MG63 (cell line): Measurements from ENCODE around the gene ABCD4. TPM values are rescaled to one million over a fixed set of nuclear protein-coding genes. Genes with fewer than 3 reads are reported as not detected.
A peak's percentile ranks its signal among the peaks of the same experiment; 100 is the strongest.

Source experiments
- DNase-seq: peaks from one replicate; pipeline ENCODE4 v3.0.0-alpha.2; 2020
- H3K27me3 ChIP-seq: fragments of 250-450 bp; sonication (Bioruptor Pico); 2 replicates; pipeline ENCODE4 v1.5.1; 2020; ENCODE audit warnings: mild to moderate bottlenecking, moderate library complexity
- H3K36me3 ChIP-seq: fragments of 250-450 bp; sonication (Bioruptor Pico); 2 replicates; pipeline ENCODE4 v1.5.1; 2020; ENCODE audit warnings: mild to moderate bottlenecking, moderate library complexity
- H3K4me3 ChIP-seq: fragments of 250-450 bp; sonication (Bioruptor Pico); 2 replicates; pipeline ENCODE4 v1.5.1; 2020; ENCODE audit warnings: mild to moderate bottlenecking, moderate library complexity
- H3K9me3 ChIP-seq: fragments of 250-450 bp; sonication (Bioruptor Pico); 2 replicates; pipeline ENCODE4 v1.5.1; 2020; ENCODE audit warnings: mild to moderate bottlenecking, moderate library complexity
- total RNA-seq: library from RNA; depleted of rRNA; stranded (reverse); fragments of >200 nt; shearing (Covaris generic); gene quantifications from 2 replicates; pipeline ENCODE4 v1.2.3, GENCODE V29; 2014; ENCODE audit warnings: low replicate concordance

The ABCD4 gene
- total RNA-seq, 1 experiment from 2014 or later, result 27.3 TPM

DNA sequence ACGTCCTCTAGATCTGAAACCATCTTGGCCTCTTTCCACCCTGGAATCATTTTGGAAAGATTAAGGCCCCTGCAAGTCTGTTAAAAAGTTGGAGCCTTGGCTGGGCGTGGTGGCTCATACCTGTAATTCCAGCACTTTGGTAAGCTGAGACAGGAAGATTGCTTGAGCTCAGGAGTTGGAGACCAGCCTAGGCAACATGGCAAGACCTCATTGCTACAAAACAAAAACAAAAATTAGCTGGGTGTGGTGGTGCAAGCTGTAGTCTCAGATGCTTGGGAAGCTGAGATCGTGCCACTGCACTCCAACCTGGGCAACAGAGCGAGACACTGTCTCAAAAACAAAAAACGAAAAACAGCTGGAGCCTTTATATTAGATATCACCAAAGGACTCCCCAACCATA lies 10.9 kb upstream of the ABCD4 start:
- Histone ChIP-seq H3K36me3 (no peaks in the 10 kb centered on the region), H3K4me3 (no peak overlapping the region), H3K9me3 (no peaks in the 10 kb centered on the region), H3K27me3 (no peaks in the 10 kb centered on the region)
- no peak for DNase-seq

- DNase-seq, result no peak
- Histone ChIP-seq H3K27me3 (no peaks in the 10 kb centered on the region), H3K9me3 (no peaks in the 10 kb centered on the region), H3K36me3 (no peaks in the 10 kb centered on the region), H3K4me3 (no peak overlapping the region)
Measured at GRCh38 chr14:74312161-74312560, 9.4 kb upstream of the ABCD4 start.

- no peak for DNase-seq
- no peaks in the 10 kb centered on the region for H3K36me3 ChIP-seq
- H3K27me3 ChIP-seq, result no peaks in the 10 kb centered on the region
- H3K4me3 ChIP-seq, result no peak overlapping the region
- no peaks in the 10 kb centered on the region for H3K9me3 ChIP-seq
Measured at GRCh38 chr14:74309125-74310022, 6.6 kb upstream of the ABCD4 start.

DNA sequence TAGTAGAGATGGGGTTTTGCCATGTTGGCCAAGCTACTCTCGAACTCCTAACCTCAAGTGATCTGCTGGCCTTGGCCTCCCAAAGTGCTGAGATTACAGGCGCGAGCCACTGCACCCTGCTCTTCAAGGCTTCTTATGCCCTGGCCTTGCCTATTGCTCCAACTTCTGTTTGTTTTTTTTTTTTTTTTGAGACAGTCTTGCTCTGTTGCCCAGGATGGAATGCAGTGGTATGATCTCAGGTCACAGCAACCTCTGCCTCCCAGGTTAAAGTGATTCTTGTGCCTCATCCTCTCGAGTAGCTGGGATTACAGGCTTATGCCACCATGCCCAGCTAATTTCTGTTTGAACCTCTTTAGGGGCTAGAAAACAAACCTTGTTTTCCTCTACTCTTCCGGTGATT lies 6.0 kb upstream of the ABCD4 start:
- Histone ChIP-seq H3K27me3 (no peaks in the 10 kb centered on the region), H3K4me3 (no peak overlapping the region), H3K36me3 (no peaks in the 10 kb centered on the region), H3K9me3 (no peaks in the 10 kb centered on the region)
- DNase-seq, result no peak

GRCh38 chr14:74302152-74302628 lies 544 bp downstream of the ABCD4 start:
- no peak for DNase-seq
- H3K27me3 ChIP-seq, result no peaks in the 10 kb centered on the region

DNA sequence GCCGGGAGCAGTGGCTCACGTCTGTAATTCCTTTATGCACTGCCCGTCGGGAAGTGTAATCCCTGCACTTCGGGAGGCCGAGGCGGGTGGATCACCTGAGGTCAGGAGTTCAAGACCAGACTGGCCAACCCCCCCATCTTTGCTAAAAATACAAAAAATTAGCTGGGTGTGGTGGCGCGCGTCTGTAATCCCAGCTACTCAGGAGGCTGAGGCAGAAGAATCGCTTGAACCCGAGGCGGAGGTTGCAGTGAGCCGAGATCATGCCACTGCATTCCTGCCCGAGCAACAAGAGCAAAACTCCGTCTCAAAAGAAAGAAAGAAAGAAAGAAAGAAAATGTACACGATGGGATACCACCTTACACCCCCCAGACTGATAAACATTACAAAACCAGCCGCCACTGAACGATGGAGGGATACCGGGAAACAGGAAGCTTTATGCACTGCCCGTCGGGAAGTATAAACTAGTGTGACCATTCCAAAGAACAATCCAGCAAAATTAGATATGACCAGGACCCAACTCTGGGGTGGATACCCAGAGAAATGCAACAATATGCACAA lies 1.1 kb downstream of the ABCD4 start:
- no peak for DNase-seq
- peaks cover 2% of the 10 kb centered on the region; the same call in 1 of the 2 replicates for H3K36me3 ChIP-seq
- H3K9me3 ChIP-seq, result no peaks in the 10 kb centered on the region
- H3K4me3 ChIP-seq, result peak overlapping the region; percentile 74
- no peaks in the 10 kb centered on the region for H3K27me3 ChIP-seq

More at GRCh38 chr14:74302152-74302628, 544 bp downstream of the ABCD4 start:
- Histone ChIP-seq H3K9me3 (no peaks in the 10 kb centered on the region), H3K36me3 (peaks cover 2% of the 10 kb centered on the region; the same call in 1 of the 2 replicates), H3K4me3 (peak overlapping the region; percentile 74)

GRCh38 chr14:74299061-74299545 lies 3.6 kb downstream of the ABCD4 start:
- Histone ChIP-seq H3K36me3 (peaks cover 2% of the 10 kb centered on the region; the same call in 1 of the 2 replicates), H3K27me3 (no peaks in the 10 kb centered on the region), H3K4me3 (no peak overlapping the region), H3K9me3 (no peaks in the 10 kb centered on the region)
- DNase-seq, result no peak

DNA sequence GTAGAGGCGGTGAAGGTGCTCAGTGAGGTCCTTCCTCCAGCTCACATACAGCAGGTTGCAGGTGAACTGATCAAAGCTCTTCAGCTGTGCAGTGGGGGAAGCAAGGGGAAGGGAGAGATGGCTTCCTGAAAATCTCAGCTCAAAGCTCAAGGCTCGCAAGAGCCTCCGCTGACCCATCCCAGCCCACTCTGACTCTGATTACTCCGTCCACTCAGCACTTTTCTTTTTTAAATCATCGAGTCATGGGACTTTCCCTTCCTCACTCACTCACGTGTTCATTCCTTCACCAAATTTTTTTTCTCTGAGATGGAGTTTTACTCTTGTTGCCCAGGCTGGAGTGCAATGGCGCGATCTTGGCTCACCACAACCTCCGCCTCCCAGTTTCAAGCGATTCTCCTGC lies 4.7 kb downstream of the ABCD4 start:
- DNase-seq, result no peak
- H3K27me3 ChIP-seq, result no peaks in the 10 kb centered on the region
- peaks cover 2% of the 10 kb centered on the region; the same call in 1 of the 2 replicates for H3K36me3 ChIP-seq
- H3K9me3 ChIP-seq, result no peaks in the 10 kb centered on the region
- H3K4me3 ChIP-seq, result no peak overlapping the region

DNA sequence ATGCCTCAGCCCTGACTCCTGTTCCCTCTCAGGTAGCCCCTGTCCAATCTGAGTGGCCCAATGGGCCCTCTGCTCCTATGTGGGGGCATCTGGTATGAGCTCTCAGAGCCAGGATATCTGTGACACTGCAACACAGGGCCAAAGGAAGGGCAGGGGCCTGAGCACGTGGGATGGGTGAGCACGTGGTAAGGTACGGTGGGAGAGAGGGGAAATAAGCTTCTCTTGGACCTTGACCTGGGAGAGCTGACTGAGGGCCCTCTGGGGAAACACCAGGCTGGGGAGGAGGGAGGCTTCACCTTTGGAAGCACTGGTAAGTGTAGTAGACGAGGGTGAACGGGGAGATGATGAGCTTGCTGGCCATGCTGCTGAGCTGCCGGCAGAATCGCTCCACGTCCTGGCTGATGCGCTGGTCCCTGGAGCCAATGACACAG lies 6.7 kb downstream of the ABCD4 start:
- Histone ChIP-seq H3K4me3 (no peak overlapping the region), H3K9me3 (no peaks in the 10 kb centered on the region), H3K36me3 (peaks cover 2% of the 10 kb centered on the region), H3K27me3 (no peaks in the 10 kb centered on the region)
- DNase-seq, result no peak

DNA sequence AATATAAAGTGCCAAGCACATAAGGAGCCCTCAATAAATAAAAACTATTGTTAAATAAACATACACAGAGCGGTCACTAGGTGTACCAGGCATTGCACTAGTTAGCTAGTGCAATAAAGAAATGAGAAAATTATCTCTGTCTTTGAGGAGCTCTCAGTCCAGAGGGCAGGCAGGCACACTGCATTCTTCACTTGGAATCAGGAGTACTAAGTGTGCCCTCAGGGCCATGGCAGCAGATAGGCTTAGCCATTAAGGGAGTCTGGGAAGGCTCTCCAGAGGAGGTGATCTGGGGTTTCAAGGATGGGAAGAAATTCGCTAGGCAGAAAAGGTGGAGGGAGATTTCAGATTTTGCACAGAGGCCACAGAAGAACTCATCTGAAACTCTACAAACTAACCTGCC lies 9.1 kb downstream of the ABCD4 start:
- Histone ChIP-seq H3K4me3 (no peak overlapping the region), H3K9me3 (no peaks in the 10 kb centered on the region), H3K36me3 (no peaks in the 10 kb centered on the region; the same call in none of the 2 replicates), H3K27me3 (no peaks in the 10 kb centered on the region)
- no peak for DNase-seq

GRCh38 chr14:74292061-74292460 lies 10.7 kb downstream of the ABCD4 start:
- Histone ChIP-seq H3K9me3 (no peaks in the 10 kb centered on the region), H3K4me3 (no peak overlapping the region), H3K27me3 (no peaks in the 10 kb centered on the region), H3K36me3 (no peaks in the 10 kb centered on the region; the same call in 1 of the 2 replicates)
- DNase-seq, result no peak

DNA sequence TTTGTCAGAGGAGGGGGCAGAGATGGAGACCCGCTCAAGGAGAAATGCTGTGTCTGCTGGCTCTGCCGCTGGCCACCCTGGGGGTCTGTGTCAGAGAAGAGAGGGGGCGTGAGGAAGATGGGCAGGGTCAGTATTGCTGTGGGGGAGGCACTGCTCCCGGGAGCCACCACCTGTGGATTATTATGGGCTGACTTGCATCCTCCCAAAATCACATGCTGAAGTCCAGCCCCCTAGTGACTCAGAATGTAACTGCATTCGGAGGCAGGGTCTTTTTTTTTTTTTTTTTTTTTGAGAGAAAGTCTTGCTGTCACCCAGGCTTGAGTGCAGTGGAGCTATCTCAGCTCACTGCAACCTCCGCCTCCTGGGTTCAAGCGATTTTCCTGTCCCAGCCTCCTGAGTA lies 12.3 kb downstream of the ABCD4 start:
- Histone ChIP-seq H3K36me3 (no peaks in the 10 kb centered on the region; the same call in 1 of the 2 replicates), H3K27me3 (no peaks in the 10 kb centered on the region), H3K9me3 (no peaks in the 10 kb centered on the region), H3K4me3 (no peak overlapping the region)
- no peak for DNase-seq

GRCh38 chr14:74289801-74290200 lies 12.9 kb downstream of the ABCD4 start:
- no peaks in the 10 kb centered on the region for H3K27me3 ChIP-seq
- no peaks in the 10 kb centered on the region for H3K9me3 ChIP-seq
- no peak overlapping the region for H3K4me3 ChIP-seq
- DNase-seq, result no peak
- H3K36me3 ChIP-seq, result no peaks in the 10 kb centered on the region; the same call in none of the 2 replicates

DNA sequence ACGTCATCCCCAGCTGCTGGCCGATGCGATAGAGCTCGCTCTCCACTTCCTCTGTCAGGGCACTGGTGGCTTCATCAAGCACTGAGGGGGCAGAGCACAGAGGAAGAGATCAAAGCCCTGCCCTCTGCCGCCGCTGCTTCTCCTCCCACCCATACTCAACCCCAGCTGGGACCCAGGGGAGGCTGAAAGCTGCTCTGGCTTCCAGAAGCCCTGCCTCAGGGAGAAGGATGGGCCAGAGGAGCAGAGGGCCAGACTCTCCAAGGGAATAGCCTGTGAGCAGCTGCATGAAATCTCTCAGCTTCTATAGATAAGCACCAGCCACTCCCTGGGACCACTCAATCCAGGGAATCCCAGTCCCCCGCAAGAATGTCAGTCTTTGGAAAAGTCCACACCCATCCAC lies 16.0 kb downstream of the ABCD4 start:
- Histone ChIP-seq H3K4me3 (no peak overlapping the region), H3K27me3 (no peaks in the 10 kb centered on the region), H3K9me3 (no peaks in the 10 kb centered on the region), H3K36me3 (no peaks in the 10 kb centered on the region; the same call in none of the 2 replicates)
- DNase-seq, result no peak

- no peaks in the 10 kb centered on the region for H3K9me3 ChIP-seq
- no peaks in the 10 kb centered on the region for H3K27me3 ChIP-seq
- no peak overlapping the region for H3K4me3 ChIP-seq
- no peaks in the 10 kb centered on the region; the same call in 1 of the 2 replicates for H3K36me3 ChIP-seq
- no peak for DNase-seq
Measured at GRCh38 chr14:74281069-74281468, 21.7 kb downstream of the ABCD4 start.

- Histone ChIP-seq H3K4me3 (no peak overlapping the region), H3K9me3 (no peaks in the 10 kb centered on the region), H3K36me3 (no peaks in the 10 kb centered on the region), H3K27me3 (no peaks in the 10 kb centered on the region)
- DNase-seq, result no peak
Measured at GRCh38 chr14:74278080-74278479, 24.7 kb downstream of the ABCD4 start.

DNA sequence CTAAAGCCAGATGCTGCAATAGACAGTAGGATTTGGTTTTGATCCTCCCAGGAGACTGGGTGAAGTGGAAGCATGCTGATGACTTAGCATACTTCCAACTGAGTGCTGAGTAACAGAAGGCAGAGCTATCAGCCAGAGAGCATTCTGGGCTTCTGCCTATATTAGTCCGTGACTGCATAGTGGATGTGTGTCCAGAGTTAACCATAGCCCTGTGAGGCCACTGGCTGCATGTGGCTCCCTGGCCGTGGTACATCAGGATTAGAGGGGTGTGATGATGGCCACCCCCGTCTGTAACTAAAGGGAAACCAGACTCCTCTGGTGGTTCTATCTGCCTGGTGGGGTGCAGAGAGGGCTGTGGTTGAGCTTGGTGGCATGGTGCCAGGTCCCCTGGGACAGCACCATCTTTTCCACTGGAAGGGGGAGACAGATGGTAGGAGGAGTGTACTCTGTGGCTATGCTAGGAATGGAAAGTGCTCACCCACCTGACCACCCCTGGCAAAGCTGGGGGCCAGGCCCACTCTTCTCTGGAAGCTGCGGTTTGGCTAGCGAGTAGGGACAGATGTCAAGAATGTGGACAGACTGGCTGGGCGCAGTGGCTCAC lies 27.4 kb downstream of the ABCD4 start:
- Histone ChIP-seq H3K9me3 (no peaks in the 10 kb centered on the region), H3K4me3 (no peak overlapping the region), H3K27me3 (no peaks in the 10 kb centered on the region), H3K36me3 (no peaks in the 10 kb centered on the region)
- DNase-seq, result peak; percentile 62
